GM21515 (cell line): ENCODE measurements around the gene PSMC5.
"Not testable (repeated sequence)": the region's sequence is repeated elsewhere in the genome, so short reads cannot be mapped to it uniquely, and the experiment has no call there.

Experiments
- ATAC-seq: cut with Tn5 transposase; IDR thresholded peaks from one replicate; pipeline ENCODE4 v1.9.1; 2021; ENCODE audit not compliant: unreplicated experiment

Gene PSMC5

DNA sequence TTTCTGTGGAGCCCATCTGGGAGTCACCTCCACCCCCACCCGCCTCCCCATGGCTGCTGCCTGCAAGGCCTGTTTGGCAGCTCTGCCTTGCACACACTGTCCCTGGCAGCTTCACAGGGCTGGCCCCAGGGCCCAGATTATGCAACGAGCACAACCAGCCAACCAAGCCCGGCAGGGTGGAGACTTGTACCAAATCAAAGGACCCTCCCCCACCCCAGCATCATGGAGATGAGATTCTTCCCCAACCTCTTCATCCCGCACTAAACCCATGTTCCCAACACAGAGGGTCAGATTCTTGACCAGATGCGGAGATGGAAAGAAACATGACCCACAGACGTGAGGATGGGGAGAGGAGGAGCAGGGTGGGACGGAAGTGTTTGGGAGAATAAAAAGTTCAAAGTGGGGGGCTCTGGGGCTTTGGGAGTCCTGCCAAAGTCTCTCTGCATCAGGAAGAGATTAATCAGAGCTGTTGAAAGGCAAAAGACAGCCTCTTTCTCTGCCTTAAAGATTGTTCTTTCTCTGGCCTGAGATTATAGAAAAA, 11.5 kb downstream of the PSMC5 start:
- no peak for ATAC-seq

DNA sequence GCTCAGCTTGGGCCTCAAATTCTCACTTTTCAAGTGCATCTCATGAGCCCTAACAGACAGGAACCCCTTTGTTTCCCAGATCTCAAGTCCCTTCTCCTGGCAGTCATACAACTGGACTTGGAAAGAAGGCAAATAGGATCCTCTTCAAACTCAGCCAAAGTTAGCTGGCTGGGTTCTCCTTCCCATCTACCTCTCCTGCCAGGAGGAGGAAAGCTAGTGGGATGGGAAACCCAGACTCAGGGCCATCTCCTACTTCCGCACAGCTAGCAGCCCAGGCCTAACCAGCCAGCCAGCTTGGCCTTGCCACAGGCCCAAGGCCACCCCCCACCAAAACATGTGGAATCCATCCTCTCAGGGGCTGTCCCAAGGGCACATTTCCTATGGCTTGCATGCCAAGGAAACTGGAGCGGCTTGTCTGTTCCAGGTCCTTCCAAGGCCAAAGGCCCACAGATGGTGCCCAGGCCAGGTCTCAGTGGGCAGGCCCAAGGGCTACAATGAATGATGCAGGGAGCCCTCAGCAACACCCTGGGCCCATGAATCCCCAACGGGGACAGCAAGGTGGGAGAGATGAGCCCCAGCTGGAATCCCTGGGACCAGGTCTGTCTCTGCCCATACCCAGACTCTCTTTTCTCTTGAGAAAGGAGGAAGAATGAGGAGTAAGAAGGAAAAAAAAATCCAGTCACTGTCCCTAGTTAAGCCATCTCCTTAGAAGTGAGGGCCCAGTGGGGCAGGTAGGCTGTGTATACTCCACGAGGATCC, 13.5 kb downstream of the PSMC5 start:
- ATAC-seq, result no peak

DNA sequence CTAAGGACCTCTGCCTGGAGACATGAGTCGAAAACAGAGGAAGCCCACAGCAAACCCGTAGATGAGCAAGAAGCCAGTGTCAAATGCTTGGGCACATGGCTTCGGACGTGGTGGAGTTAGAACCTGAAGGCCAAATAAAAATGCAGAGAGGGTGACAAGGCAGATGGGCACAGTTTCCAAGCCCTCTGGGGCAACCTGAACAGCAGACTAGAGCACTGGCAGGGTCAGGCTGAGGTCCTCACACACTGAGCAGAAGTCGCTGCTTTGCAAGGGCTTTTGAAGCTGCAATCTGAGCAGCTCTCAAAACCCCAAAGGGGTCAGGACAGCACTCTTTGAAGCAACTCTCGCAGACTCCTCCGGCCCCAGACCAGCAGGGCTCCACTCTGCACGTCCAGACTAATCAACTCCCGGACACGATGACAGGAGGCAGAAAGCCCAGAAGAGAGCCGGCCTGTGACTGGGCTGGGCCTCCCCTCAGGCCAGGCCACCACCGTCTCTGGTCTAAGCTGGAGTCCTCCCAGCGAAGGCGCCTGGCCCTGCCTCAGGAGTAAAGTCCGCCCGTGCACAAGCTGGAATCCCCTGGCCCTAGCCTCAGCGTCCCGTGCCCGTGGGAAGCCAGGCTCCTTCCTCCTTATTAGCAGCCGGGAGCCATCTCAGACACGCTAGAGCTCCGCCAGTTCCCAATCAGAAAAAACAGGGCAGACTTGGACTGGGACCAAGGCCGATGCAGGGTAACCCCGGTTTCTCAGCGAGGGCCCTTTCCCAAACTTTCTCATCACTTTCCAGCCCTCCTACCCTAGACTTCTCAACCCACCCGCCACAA, 14.3 kb downstream of the PSMC5 start:
- ATAC-seq, result no peak

DNA sequence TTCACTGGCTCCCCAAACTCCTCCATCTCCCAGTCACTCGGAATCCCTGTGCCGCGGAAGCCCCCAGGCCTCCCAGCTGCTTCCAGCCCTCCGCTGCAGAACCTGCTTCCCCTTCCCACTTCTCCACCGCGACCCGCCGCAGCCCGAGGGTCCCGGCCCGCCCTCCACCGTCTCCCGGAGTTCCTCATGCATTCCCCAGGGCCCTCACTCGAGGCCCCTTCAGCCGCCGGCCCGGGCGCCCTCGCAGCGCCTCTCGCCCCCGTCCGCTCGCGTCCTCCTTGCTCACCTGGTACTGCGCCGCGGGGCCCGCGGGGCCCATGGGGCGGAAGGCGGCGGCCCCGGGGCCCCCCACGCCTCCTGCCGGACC, 14.9 kb downstream of the PSMC5 start:
- no peak for ATAC-seq

DNA sequence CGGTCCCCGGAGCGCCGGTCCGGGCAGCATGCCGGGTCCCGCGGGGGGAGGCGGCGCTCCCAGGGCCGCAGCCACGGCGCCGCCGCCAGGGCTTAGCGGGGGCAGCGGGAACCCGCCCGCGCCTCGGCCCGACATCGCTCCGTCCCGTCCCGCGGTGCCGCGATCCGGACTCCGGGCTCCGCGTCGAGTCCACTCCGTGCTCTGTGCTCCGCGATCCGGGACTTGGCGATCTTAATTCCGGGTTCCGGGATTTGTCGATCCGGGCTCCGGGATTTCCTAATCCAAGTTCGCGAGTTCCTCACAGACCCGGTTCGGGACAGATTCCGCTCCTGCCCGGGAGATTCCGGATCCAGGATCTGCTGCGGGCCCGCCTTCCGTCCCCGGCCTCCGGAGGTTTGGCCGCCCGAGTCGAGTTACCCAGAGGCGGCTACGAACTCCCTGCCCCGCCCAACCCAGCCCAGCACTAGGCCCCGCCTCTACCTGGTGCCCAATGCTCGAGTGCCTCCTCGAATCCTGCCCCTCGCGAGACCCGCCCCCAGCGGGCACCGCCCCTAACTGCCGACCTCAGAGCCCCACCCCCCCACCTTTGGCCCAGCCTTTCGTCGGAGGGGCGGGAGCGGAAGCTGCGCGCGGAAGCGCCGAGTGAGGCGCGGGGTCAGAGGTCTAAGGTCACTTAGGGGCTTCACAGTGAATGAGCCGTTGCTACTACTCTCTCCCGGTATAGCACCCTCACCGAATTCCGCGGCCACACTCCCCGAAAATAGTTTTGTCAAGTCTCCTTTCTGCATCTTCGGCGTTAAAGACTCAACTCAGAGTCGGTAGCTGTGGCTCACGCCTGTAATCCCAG, 15.5 kb downstream of the PSMC5 start, which contains the start of gene SMARCD2:
TSS of gene SMARCD2 (minus strand) at position 146 of the 847 bp plus-strand sequence. CDS start at position 135, 11 bp downstream.
- ATAC-seq, result peak; percentile 67

DNA sequence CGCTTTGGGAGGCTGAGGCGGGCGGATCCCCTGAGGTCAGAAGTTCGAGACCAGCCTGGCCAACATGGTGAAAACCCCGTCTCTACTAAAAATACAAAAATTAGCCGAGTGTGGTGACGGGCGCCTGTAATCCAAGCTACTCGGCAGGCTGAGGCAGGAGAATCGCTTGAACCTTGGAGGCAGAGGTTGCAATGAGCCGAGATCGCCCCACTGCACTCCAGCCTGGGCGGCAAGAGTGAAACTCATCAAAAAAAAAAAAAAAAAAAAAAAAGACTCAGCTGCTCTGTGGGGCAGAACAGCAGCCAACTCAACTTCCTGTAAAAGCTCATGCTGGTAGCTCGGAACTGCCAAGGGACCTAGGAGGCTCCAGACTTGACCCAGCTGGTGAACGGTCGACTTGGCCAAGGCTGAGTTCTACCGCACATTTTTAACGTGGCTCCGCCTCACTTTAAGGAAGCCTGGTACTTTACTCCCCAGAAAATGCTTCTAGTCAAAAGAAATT, 16.2 kb downstream of the PSMC5 start:
- ATAC-seq, result not testable (repeated sequence)

DNA sequence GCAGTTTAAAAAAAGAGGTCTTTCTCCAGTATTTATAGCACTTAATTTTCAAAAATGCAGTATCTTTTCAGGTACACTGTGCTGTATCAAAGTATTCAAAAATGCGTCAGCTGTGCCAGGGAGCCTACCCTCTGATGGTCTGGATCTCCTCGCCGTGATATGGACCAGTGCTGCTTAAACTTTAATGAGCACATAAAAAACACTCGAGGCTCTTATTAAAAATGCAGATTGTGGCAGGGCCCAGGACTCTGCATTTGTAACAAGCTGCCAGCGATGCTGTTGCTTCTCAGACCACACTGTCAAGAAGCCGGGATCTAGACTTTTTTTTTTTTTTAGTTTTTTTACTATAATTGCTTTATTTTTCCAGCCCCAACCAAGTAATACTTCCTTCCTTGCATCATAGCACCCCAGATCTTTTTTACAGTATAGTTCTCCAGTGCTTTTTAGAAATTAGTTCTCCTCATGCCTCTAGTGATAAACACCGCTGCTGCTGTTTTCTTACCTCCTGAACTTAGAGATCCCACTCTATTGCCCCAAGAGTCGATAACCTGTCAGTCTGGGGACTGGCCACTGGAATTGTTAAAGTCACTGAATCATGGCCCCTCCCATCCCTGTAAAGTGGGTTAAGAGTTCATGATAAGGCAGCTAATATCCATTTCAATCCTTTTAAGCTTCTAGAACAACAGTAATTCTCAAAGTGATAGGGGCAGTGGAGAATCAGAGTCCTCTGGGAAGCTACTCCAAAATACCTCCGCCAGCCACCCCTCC, 16.9 kb downstream of the PSMC5 start:
- no peak for ATAC-seq

DNA sequence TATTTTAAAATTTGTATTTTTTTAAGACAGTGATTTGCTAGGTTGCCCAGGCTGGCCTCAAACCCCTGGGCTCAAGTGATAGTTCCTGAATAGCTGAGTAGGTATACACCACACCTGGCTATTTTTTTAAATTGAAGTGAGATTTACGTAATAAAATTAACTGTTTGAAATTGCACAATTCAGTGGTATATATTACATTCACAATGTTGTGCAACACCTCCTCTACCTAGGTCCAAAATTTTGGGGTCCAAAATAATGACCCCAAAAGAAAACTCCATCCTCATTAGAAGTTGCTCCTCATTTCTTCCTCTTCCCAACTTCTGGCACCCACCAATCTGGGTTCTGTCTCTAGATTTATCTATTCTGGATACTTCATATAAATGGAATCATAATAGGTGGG, 18.3 kb downstream of the PSMC5 start:
- no peak for ATAC-seq

DNA sequence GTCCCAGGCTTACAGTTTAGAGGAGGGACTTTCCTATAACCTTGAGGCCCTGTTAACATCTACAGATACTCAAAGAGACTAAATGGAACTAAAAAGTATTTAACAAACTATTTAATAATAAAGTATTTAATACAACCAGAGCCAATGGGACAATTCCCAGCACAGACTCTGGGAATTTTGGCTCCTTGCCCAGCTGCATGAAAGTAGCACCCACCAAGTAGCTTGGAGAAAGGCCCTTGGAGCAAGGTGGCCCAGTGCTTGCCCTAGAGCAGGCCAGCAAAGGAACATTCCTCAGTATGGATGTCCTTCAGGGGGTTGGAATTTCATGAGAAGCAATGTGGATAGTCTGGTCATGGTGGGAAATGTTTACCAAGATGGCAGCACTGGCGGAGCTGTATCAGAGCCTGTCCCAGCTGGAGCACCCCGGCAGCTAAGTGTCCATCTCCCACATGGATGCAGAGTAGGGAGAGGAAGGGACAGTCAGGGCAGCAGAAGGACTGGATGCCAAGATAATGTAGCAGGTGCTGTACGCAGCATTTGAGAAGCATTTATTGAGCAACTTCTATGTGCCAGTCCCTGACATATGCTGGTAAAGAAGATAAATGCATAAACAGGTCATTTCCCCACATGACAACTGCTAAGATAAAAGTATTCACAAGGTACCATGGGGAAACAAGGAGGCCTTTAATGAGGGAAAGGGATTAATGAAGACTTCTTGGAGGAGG, 20.5 kb downstream of the PSMC5 start:
- ATAC-seq, result no peak

DNA sequence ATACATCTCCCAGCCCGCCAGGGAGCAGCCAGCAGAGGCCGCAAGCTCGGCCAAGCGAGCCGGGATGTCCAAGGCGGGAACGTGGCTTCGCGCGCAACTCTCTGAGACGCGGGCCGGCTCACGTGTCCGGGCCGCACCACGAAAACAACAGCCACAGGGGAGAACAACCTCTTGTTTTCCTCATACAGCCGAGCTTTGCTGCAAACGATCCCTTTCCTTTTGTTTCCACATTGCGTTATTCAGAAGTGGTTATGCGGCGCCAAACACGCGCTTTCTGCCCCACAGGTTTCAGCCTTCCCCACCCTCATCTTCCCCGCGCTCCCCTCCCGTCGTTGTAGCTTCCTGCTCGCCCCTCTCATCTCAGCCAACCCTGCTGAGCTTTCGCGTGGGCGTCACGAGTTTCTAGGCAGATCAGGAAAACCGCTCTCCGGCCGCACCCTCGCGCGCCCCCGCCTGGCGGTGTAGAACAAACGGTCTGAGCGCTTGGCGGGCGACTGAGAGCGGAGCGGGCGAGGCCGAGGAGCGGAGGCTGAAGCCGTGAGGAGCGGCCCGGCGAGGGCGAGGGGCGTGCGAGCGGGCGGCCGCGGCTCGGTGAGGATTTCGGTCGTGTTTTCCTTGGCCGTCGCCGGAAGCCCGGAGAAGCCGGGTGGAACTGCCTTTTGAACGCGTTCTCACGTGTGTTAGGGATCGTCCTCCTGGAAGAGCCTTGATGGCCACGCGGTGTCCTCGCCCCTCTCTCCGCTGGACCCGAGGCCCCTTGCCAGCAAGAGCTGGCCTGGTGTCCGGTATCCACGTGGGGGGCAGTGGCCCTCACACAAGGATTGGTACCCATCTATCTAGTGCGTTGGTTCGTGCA, 21.8 kb downstream of the PSMC5 start:
- ATAC-seq, result peak; percentile 53

DNA sequence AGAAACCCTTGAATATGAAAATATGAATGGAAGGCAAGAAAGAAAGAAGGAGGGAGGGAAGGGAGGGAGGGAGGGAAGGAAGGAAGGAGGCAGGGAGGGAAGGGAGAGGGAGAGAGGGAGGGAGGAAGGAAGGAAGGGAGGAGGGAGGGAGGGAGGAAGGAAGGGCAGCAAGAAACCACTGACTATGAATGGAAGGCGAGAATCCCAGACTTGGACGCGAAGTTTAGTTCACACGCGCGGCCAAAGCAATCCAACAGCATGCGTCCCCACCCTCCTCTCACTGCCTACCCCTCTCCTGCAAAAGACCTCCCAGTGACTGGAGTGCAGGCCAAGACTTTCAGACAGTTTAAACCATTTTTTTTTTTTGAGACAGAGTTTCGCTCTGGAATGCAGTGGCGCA, 23.2 kb downstream of the PSMC5 start:
- ATAC-seq, result no peak

DNA sequence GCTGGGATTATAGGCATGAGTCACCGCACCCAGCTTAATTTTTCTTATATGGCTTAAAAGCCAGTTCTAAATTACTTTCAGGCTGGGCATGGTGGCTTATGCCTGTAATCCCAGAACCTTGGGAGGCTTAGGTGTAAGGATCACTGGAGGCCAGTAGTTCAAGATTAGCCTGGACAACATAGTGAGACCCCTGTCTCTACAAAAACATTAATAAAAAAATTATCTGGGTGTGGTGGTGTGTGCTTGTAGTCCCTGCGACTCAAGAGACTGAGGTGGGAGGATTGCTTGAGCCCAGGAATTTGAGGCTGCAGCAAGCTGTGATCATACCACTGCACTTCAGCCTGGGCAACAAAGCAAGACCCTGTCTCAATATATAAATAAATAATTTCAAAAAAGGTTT, 26.0 kb downstream of the PSMC5 start:
- no peak for ATAC-seq

DNA sequence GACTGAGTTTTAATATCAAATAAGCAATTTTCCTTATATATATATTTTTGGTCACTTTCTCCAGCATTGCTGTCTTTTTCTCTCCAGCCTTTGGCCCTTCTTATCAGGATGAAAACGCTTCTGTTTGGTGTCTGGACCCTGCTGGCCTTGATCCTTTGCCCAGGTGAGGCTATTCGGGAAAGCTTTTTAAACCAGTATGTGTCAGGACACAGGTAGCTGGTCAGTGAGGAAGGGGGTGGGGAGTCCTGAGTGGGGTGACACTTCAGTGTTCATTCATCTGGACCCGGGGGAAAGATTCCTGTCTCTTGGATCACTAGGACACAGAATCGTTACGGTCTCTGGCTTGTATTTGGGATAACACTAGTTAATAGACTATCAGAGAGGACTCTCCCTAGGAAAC, 27.5 kb downstream of the PSMC5 start:
- ATAC-seq, result no peak

DNA sequence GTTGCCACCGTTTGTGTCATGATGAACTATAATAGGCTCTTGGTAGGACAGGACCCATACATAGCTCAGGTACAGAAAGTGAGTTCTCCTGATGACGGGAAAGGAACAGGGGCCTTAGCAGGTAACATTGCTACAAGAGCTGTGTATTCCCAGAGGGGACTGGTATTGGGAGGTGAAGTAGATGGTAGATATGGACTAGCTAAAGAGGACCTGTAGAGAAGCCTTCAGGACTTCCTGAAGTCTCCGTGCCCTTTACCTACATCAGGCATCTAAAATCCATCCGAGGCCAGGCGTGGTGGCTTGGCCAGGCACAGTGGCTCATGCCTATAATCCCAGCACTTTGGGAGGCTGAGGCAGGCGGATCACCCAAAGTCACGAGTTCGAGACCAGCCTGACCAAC, 28.0 kb downstream of the PSMC5 start:
- ATAC-seq, result no peak

DNA sequence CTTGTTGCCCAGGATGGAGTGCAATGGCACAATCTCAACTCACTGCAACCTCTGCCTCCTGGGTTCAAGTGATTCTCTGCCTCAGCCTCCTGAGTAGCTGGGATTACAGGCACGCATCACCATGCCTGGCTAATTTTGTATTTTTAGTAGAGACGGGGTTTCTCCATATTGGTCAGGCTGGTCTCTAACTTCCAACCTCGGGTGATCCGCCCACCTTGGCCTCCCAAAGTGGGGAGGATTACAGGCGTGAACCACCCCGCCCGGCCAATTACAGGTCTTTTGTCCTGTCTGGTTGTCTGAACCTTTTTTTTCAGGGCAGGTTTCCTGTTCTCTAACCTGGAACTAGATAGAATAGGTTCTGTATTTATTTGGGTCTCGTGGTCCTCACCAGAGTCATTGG, 29.2 kb downstream of the PSMC5 start:
- not testable (repeated sequence) for ATAC-seq

DNA sequence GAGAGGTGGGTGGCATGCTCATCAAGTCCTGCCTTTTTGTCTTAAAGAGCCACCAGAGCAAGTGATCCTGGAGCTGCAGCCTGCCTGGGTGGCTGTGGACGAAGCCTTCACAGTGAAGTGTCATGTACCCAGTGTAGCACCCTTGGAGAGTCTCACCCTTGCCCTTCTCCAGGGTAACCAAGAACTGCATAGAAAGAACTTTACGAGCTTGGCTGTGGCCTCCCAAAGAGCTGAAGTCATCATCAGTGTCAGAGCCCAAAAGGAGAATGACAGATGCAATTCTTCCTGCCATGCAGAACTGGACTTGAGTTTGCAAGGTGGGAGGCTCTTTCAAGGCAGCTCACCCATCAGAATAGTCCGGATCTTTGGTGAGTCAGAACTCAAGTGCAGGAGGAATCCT, 32.0 kb downstream of the PSMC5 start:
- no peak for ATAC-seq

DNA sequence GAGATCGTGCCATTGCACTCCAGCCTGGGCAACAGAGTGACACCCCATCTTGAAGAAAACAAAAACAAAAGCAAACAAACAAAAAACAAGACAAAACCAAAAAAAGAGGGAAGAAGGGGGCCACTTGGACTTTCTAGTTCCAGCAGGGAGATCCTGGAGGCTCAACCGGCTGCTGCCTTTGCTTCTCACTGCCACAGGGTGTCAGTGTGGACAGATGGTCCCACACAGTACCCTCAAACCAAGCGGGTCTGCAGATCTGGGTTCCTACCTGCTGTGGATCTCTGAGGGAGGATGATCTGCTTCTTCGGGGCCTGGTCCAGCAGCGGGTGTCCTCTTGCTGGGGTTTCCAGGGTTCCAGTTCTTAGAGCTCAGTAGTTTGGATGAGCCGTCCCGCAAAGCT, 39.4 kb downstream of the PSMC5 start:
- ATAC-seq, result not testable (repeated sequence)

DNA sequence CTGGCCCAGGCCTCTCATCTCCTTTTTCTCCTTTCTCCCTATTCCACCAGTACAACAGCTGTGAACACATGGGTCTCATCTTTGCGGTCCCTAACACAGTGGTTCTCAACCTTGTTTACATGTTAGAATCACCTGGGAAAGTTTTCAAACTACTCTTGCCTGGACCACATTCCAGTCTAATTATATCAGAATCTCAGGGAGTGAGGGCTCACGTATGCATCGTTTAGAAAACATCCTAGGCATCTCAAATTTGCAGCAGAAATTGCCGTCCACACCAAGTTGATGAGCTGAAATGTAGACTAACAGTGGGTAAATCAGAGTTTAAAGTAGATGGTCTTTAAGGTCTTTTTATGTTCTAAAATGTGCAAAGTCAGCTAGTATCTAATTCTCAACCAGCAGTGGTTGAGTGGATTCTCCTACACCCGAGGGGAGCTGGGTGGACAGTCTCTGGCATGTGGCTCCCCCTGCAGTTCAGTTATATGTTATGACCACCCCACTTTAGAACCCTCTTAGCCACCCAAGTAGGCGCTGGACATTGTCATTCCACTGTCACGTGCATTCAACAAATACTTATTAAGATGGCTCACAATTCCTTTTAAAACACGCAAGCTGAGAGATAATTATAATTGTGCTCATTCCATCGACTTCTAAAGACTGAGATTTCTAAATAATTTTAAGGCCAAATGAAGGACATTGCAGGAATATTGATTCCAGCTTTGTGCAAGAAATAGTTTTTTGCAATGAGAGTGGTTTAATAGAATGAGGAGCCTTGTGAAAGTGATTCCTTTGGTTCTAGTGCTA, 42.5 kb downstream of the PSMC5 start:
- not testable (repeated sequence) for ATAC-seq
